ENCODE results near the gene TMIGD3. TPM values are rescaled to one million over a fixed set of nuclear protein-coding genes. Genes with fewer than 3 reads are reported as not detected.
A peak's percentile ranks its signal among the peaks of the same experiment; 100 is the strongest.

Gene TMIGD3
- total RNA-seq, 1 donor from 2014 or later, result not detected

- DNase-seq (ENCODE audit: low read depth in 2 of 2), result peak in 1 of 2 donors; percentile 27
These were observed 54.9 kb downstream of the TMIGD3 start for GRCh38 chr1:111448482-111448917.

DNA sequence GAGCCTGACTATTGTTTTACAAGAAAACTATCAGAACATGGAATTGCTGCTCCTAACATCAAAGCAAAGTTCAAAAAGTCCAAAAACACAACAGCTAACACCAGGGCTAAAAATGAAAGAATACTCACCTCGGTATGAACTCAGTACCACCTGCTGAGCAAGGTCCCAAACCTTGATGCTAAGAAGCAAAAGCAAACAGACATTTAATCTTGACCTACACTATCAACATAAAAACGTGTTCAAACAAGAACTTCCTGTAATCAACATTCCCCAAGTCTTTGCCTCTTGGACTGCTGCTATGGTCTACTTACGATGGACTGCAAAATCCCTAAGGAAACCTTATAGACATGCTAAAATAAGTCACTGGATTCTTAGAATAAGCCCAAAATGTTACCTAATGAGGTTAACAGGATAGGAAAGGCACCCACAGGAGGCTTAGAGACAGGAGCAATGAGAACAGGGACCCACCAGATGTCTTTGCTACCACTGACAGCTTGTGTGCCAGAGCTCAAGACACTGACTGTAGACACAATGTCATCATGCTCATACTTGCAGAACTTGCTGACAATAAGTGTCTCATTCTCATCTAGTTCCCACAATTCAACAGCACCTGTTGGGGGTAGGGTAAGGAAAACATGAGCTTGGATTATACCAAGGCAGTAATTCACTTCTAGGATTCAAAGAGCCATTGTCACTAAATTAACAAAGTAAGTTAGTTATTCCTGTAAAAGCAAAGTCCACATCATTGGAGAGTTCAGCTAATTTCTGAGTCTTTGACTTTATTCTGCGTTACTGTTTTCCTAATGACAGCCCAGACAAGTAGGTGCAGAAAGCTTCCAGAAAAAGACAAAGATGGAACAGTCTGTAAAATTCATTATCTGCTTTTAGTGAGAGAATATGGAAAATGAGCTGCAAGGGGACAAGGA lies 56.2 kb downstream of the TMIGD3 start:
- DNase-seq (ENCODE audit: low read depth in 2 of 2), result no peak

DNA sequence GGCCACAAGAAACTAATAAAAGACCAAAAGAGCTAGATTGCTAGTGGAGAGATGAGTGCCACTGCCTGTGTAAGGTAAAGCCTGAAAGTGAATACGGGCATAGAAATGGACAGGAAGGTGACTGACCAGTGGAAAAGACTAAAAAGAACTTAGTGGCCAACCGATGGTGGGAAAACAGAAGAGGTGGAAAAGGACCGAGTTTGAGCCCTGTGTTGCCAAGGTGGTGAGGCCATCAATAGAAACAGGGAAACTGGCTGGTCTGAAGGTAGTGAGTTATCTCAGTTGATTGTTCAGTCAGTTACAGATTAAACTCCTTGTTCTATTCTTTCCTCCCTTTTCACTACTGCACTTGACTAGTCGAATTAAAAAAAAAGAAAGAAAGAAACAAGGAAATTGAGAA lies 56.9 kb downstream of the TMIGD3 start:
- DNase-seq (ENCODE audit: low read depth in 2 of 2), result no peak

DNA sequence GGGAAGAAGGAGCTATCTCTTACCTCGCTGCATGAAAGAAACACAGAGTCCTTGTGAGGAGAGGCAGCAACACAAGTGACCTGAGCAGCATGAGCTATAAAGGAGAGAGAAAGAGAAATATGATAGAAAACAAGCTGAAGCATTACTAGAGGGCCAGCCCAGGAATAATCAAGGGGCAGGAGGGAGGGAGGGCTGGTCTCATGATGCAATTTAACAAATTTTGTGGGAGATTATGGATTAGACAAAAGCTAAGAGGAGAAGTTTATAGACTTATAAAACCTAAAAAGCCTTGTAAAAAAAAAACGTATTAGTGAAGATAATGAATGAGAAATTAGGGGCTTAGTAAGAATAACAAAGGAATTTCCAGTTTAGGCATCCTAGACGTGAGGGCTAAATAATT lies 59.4 kb downstream of the TMIGD3 start:
- DNase-seq (ENCODE audit: low read depth in 2 of 2), result no peak

GRCh38 chr1:111442457-111442856 lies 61.0 kb downstream of the TMIGD3 start:
- DNase-seq (ENCODE audit: low read depth in 2 of 2), result no peak

DNA sequence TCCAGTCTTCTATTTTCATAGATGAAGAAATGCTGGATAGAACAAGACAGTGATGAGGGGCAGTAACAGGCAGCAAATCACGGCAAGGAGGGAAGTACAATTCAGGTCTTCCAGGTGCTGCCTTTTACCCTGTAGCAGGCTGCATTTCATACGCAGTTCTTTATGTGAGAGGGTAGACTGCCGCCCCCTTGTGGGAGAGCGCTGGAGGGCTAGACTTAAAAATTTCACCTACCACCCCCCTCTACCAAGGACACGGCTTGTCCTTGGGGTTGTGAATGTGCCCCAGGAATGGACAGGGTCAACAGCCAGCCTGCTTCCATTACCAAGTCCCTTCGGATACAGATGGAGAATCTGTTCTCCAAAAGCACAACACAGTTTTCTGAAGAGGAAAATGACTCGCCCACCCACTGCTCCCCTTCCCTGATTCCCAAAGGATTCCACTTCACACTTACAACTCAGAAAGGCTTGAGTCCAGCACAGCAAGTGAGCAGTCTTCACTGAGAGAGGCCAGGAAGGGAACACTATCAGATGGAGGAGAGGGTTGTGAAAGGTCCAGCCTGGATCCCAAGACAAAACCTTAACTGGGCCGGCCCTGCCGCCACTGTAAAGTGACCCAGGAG lies 61.8 kb downstream of the TMIGD3 start:
- DNase-seq (ENCODE audit: low read depth in 2 of 2), result peak; percentile 40 to 68

DNA sequence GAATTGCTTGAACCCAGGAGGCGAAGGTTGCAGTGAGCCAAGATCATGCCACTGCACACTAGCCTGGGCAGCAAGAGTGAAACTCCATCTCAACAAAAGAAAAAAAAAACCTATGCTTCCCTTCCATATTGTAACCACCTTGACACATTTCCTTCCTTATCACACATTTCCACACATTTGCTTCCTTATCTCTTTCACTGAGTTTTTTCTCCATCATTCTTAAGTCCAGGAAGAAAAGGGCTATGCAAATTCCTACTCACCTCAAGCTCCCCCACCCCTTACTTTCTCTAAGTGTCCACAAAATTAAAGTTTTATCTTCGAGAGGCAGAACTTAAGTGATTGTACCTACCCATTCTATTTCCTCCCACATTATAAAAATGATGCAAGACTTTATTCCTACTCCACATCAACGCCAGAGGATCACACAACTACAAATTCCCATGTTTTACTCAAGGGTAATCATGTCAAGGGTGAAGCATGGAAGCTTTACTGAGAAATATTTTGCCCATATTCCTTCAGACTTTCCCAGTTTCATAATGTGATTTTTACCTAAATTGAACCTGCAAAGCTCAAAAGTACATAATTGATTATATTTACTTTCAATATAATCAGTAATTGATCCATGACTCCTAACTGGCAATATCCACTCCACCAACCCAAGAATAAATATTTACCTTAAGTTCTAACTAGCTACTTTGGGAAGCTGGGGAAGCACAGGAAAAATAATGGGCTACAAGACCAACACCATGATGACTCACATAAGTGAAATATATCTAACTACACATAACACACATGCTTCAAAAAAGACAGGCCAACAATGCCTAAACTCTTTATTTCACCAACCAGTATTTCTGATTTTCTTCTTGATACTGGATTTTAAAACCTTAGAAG lies 63.7 kb downstream of the TMIGD3 start:
- DNase-seq (ENCODE audit: low read depth in 2 of 2), result no peak

DNA sequence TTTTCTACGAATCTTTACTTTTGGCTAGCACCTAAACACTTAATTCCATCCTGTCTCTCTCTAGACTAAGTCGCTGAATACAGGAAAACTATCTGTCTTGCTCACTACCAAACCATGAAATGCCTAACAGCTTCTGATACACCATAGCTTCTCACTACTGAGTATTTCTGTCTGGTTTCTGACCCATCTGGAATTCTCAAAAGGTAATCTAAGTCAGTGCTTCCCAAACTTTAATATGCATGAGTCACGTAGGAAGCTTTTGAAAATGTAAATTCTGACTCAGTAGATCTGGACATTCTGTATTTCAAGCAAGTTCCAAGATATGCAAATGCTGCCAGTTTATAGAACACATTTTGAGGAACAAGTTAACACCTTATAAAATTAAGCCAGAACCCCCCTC lies 66.7 kb downstream of the TMIGD3 start:
- DNase-seq (ENCODE audit: low read depth in 2 of 2), result no peak

Other genes with a start within 250 kb of the TMIGD3 start
- gene CHIA, start 212.8 kb downstream of the TMIGD3 start, total RNA-seq, result not detected in 2 replicates
- gene OVGP1, start 75.9 kb downstream of the TMIGD3 start, total RNA-seq, result 0.65 and 1.2 TPM in 2 replicates
- gene WDR77, start 54.4 kb downstream of the TMIGD3 start, total RNA-seq, result 29.8 and 34.0 TPM in 2 replicates
- 123 and 150 TPM in 2 replicates for gene ATP5PB, start 54.2 kb downstream of the TMIGD3 start, total RNA-seq
- gene C1orf162, start 29.6 kb downstream of the TMIGD3 start, total RNA-seq, result under 0.01 TPM in 2 replicates
- not detected in 2 replicates for gene ADORA3, start within 50 bp of the TMIGD3 start, total RNA-seq
- gene RAP1A, start 116.2 kb upstream of the TMIGD3 start, total RNA-seq, result 9.6 and 13.5 TPM in 2 replicates
- 5.9 and 12.5 TPM in 2 replicates for gene INKA2, start 235.8 kb upstream of the TMIGD3 start, total RNA-seq

Data from lung microvascular endothelial cell (primary cell).